ENCODE data around the gene FAM98B. TPM values are rescaled to one million over a fixed set of nuclear protein-coding genes. Genes with fewer than 3 reads are reported as not detected.

FAM98B gene
- total and polyA plus RNA-seq, 2 of the 8 experiments (the other 6 are each of a cell fraction or from before 2014, with no cell fraction given): 5.9 to 48.4 TPM

DNA sequence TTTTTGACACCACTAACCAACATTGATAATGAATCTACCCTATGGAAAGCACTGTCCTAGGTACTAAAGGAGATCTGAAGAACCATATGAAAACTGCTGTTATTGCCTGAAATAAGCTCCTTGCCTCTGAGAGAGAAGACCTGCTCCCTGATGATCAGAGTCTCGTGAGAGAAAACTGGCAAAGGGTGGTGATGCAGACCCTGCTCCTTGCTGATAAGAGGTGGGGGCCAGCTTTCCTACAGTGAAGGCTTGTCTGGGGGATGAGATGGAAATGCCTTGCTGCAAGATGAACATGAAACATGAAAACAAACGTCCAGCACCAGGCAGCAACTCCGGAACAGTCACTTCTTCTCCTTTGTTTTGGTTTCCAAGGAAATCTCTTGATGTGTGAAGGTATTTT lies 78.8 kb downstream of the FAM98B start (continued):
- TF ChIP-seq, protein P1, sequence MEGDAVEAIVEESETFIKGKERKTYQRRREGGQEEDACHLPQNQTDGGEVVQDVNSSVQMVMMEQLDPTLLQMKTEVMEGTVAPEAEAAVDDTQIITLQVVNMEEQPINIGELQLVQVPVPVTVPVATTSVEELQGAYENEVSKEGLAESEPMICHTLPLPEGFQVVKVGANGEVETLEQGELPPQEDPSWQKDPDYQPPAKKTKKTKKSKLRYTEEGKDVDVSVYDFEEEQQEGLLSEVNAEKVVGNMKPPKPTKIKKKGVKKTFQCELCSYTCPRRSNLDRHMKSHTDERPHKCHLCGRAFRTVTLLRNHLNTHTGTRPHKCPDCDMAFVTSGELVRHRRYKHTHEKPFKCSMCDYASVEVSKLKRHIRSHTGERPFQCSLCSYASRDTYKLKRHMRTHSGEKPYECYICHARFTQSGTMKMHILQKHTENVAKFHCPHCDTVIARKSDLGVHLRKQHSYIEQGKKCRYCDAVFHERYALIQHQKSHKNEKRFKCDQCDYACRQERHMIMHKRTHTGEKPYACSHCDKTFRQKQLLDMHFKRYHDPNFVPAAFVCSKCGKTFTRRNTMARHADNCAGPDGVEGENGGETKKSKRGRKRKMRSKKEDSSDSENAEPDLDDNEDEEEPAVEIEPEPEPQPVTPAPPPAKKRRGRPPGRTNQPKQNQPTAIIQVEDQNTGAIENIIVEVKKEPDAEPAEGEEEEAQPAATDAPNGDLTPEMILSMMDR (IDR thresholded peaks at IDR 0.05; ENCODE audit: control extremely low read depth in 1 of 3, insufficient read depth in 1 of 3, low read depth in 1 of 3, low read length in 3 of 3): no peak
- no peak for TF ChIP-seq ASH2L (IDR thresholded peaks at IDR 0.05; ENCODE audit: low read length)
- no peak for TF ChIP-seq KDM4A (IDR thresholded peaks at IDR 0.05; ENCODE audit: low read depth, low read length, severe bottlenecking)
- TF ChIP-seq EGR1 (IDR thresholded peaks at IDR 0.05; ENCODE audit: borderline replicate concordance, low read depth, low read length): no peak
- no peak for TF ChIP-seq SUZ12 (IDR thresholded peaks at IDR 0.05; ENCODE audit: low read length)
- no peak for TF ChIP-seq CREB1 (IDR thresholded peaks at IDR 0.05)
